Neural crest cell (in vitro differentiated cells): ENCODE results near the gene CASP2. TPM values are rescaled to one million over a fixed set of nuclear protein-coding genes. Genes with fewer than 3 reads are reported as not detected.

Source experiments
- DNase-seq: peaks from one replicate; pipeline ENCODE4 v3.0.0; 2021; ENCODE audit warnings: low read depth, mixed read lengths, low spot score
- H3K27ac Mint-ChIP-seq: one replicate; pipeline ENCODE4 v1.8.0; 2021; ENCODE audit warnings: mild to moderate bottlenecking, mixed read lengths; ENCODE audit not compliant: unreplicated experiment
- H3K27me3 Mint-ChIP-seq: 2 replicates; pipeline ENCODE4 v1.8.0; 2021; ENCODE audit warnings: low read depth, mild to moderate bottlenecking, mixed read lengths
- H3K36me3 Mint-ChIP-seq: 2 replicates; pipeline ENCODE4 v1.8.0; 2021; ENCODE audit warnings: low read depth, mild to moderate bottlenecking, mixed read lengths
- H3K4me1 Mint-ChIP-seq: 2 replicates; pipeline ENCODE4 v1.8.0; 2021; ENCODE audit warnings: mixed read lengths
- H3K4me3 Mint-ChIP-seq: one replicate; pipeline ENCODE4 v1.8.0; 2021; ENCODE audit warnings: mild to moderate bottlenecking, mixed read lengths
- H3K9me3 Mint-ChIP-seq: 2 replicates; pipeline ENCODE4 v1.8.0; 2021; ENCODE audit warnings: mixed read lengths
- CTCF ChIP-seq: fragments of 200-600 bp; sonication (generic); conservative IDR thresholded peaks from 2 replicates; pipeline ENCODE4 v1.5.0; 2021; ENCODE audit warnings: antibody characterized with exemption, mild to moderate bottlenecking
- total RNA-seq: library from RNA; stranded (reverse); gene quantifications from 2 replicates; pipeline ENCODE4 v1.2.1, GENCODE V29; 2021

The CASP2 gene
- total RNA-seq, 1 donor from 2014 or later, result 76.2 TPM

DNA sequence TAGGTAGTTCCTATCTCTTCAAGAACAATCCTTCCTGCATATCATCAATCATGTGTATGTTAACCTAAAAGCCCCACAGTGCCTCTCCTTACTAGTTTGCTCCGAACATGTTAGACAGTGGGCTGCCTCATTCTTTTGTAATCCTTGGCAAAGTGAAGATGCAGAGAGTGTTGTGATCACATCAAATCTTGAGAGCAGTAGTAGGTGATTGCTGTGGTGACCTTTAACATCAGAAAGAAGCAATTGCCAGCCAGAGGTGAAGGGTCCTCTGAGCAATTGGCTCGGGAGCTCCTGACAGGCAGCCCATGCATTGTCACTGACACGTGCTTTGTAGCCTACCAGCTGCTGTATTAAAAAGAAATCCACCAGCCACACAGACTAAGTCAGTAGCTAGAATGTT is 44.5 kb upstream of the CASP2 start:
- TF ChIP-seq CTCF, result no peak
- peaks cover 2% of the 10 kb centered on the region for H3K36me3 Mint-ChIP-seq
- H3K27me3 Mint-ChIP-seq, result no peaks in the 10 kb centered on the region
- no peaks in the 10 kb centered on the region for H3K9me3 Mint-ChIP-seq
- H3K27ac Mint-ChIP-seq, result no peak overlapping the region
- no peak overlapping the region for H3K4me3 Mint-ChIP-seq
- peaks cover 18% of the 10 kb centered on the region for H3K4me1 Mint-ChIP-seq
- DNase-seq, result no peak

GRCh38 chr7:143244321-143244720 is 43.8 kb upstream of the CASP2 start:
- no peak overlapping the region for H3K4me3 Mint-ChIP-seq
- H3K4me1 Mint-ChIP-seq, result peaks cover 25% of the 10 kb centered on the region
- no peaks in the 10 kb centered on the region for H3K36me3 Mint-ChIP-seq
- no peak for TF ChIP-seq CTCF
- H3K27ac Mint-ChIP-seq, result no peak overlapping the region
- no peak for DNase-seq
- no peaks in the 10 kb centered on the region for H3K9me3 Mint-ChIP-seq
- no peaks in the 10 kb centered on the region for H3K27me3 Mint-ChIP-seq

DNA sequence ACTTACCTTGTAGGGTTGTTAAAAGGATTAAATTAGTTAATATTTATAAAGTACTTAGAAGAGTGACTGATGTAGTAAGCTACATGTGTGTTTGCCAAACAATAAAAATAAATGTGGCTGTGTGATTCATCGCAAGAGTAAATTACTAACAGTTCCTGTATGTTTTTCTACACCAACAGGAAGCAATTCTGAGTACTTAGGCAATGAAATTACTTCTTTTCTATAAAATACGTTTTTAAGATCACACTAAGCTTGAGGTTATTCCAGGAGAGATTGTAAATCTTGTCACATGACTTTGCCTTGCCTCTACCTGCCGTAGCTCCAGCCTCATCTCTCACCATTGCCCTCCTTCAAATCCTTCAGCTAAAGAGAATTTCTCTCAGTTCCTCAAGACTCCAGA is 43.0 kb upstream of the CASP2 start:
- Mint-ChIP-seq H3K4me1 (peaks cover 25% of the 10 kb centered on the region), H3K36me3 (no peaks in the 10 kb centered on the region), H3K27ac (no peak overlapping the region), H3K27me3 (no peaks in the 10 kb centered on the region), H3K9me3 (no peaks in the 10 kb centered on the region), H3K4me3 (no peak overlapping the region)
- no peak for DNase-seq
- no peak for TF ChIP-seq CTCF

- H3K36me3 Mint-ChIP-seq, result no peaks in the 10 kb centered on the region
- H3K4me1 Mint-ChIP-seq, result peaks cover 20% of the 10 kb centered on the region
- DNase-seq, result no peak
These were observed 40.8 kb upstream of the CASP2 start for GRCh38 chr7:143247372-143247771.

GRCh38 chr7:143248761-143249354 is 39.3 kb upstream of the CASP2 start:
- H3K4me1 Mint-ChIP-seq, result peaks cover 10% of the 10 kb centered on the region
- no peak overlapping the region for H3K4me3 Mint-ChIP-seq
- peaks cover 4% of the 10 kb centered on the region for H3K9me3 Mint-ChIP-seq

More at GRCh38 chr7:143247372-143247771, 40.8 kb upstream of the CASP2 start:
- Mint-ChIP-seq H3K4me3 (no peak overlapping the region), H3K27ac (no peak overlapping the region), H3K9me3 (no peaks in the 10 kb centered on the region), H3K27me3 (no peaks in the 10 kb centered on the region)
- no peak for TF ChIP-seq CTCF

More at GRCh38 chr7:143248761-143249354, 39.3 kb upstream of the CASP2 start:
- Mint-ChIP-seq H3K36me3 (peaks cover 7% of the 10 kb centered on the region), H3K27ac (no peak overlapping the region), H3K27me3 (no peaks in the 10 kb centered on the region)
- no peak for DNase-seq
- TF ChIP-seq CTCF, result no peak
